ENCODE results near the gene MYT1. TPM values are rescaled to one million over a fixed set of nuclear protein-coding genes. Genes with fewer than 3 reads are reported as not detected.

Gene MYT1
- total and polyA plus RNA-seq, 2 of the 8 experiments (the other 6 are each of a cell fraction or from before 2014, with no cell fraction given): 0.63 to 2.0 TPM

DNA sequence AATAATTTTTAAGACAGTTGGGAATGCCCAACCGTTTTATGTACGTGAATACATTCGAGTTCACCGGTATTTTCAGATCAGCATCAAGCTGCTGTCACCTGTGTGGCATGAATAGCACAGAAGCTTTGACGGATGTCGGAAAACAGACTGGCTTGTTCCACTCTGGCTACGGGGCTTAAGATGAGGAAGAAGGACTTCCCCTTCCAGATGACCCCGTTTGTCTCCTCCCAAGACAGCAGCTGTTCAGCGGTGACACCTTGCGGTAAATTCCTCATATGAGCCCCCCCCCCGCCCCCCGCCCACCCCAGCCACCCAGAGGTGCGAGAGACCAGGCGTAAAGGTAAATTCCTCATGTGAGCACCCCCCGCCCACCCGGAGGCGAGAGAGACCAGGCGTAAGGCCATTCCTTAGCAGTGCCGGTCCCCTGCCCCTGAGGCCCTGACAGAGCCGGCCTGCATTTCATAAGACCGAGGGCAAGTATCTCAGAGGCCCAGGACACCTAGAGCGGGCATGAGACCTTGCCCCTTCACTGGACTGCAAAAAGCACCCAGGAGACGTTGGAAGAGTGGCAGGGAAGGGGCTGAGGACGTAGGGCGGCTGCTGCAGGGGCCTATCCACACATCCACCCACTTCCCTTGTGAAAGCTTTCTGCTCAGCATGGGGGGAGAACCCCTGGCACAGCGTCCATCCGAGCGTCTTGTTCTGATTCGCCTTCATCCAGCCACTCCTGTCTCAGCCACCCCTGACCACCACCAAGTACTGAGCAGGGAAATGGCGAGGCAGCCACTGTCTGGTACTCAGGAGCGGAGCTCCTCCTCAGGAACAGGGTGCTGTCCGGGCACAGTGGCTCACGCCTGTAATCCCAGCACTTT is 84.0 kb downstream of the MYT1 start:
- Histone ChIP-seq H2AK5ac (ENCODE audit: low read depth, low read length) (no peak overlapping the region), H3K18ac (ENCODE audit: extremely low read depth, low read length) (no peak overlapping the region), H4K8ac (ENCODE audit: extremely low read depth, insufficient read depth, low read length) (no peak overlapping the region), H3K27ac (ENCODE audit: low read depth, low read length) (no peak overlapping the region), H3K4ac (replicated peaks; ENCODE audit: insufficient read length, low read depth, low read length) (no peak overlapping the region), H2BK120ac (replicated peaks; ENCODE audit: low read depth, low read length) (no peak overlapping the region), H3K9ac (replicated peaks in 1 of 4; ENCODE audit: extremely low read depth in 1 of 4, low read depth in 3 of 4, low read length in 3 of 4) (no peak overlapping the region), H3K14ac (ENCODE audit: insufficient read length) (no peak overlapping the region), H2AFZ (ENCODE audit: low read length) (no peak overlapping the region), H3K9me3 (ENCODE audit: insufficient read depth in 2 of 2, low read depth in 1 of 2, low read length in 1 of 2) (no peaks in the 10 kb centered on the region), H3K36me3 (ENCODE audit: control insufficient read depth in 2 of 4, insufficient read depth in 4 of 4, low read length in 3 of 4) (no peaks in the 10 kb centered on the region), H3K23ac (ENCODE audit: insufficient read length) (no peak overlapping the region), H3K4me1 (replicated peaks in 1 of 4; ENCODE audit: control insufficient read depth in 3 of 4, insufficient read depth in 4 of 4, low read length in 3 of 4) (no peaks in the 10 kb centered on the region; a peak in 1 of 7 replicates), H4K91ac (replicated peaks; ENCODE audit: insufficient read length, low read length) (no peak overlapping the region), H3K79me2 (ENCODE audit: control insufficient read depth in 1 of 2, insufficient read depth in 2 of 2, low read length in 2 of 2) (no peaks in the 10 kb centered on the region), H3K56ac (replicated peaks; ENCODE audit: insufficient read length, low read depth, low read length) (no peak overlapping the region), H3K4me2 (ENCODE audit: insufficient read depth in 1 of 2, low read depth in 2 of 2, low read length in 2 of 2) (no peak overlapping the region), H3K23me2 (ENCODE audit: low read depth, low read length) (no peaks in the 10 kb centered on the region), H2BK20ac (ENCODE audit: low read length) (no peak overlapping the region), H3K79me1 (ENCODE audit: low read depth, low read length) (no peaks in the 10 kb centered on the region), H3K27me3 (replicated peaks in 1 of 4; ENCODE audit: control insufficient read depth in 3 of 4, extremely low read depth in 1 of 4, insufficient read depth in 3 of 4, low read length in 3 of 4) (no peaks in the 10 kb centered on the region; a peak in 1 of 7 replicates), H3K4me3 (ENCODE audit: extremely low read depth in 1 of 4, insufficient read depth in 2 of 4, low read depth in 3 of 4, low read length in 4 of 4) (no peak overlapping the region), H2BK12ac (ENCODE audit: low read depth, low read length) (no peak overlapping the region), H4K5ac (ENCODE audit: insufficient read length, low read depth, low read length) (no peak overlapping the region), H2BK15ac (ENCODE audit: low read length) (no peak overlapping the region), H2BK5ac (ENCODE audit: low read depth, low read length) (no peak overlapping the region), H4K20me1 (replicated peaks in 1 of 2; ENCODE audit: control insufficient read depth in 1 of 2, insufficient read depth in 2 of 2, low read length in 2 of 2) (no peaks in the 10 kb centered on the region)
- POLR2A ChIA-PET (ENCODE audit: partially characterized antibody): interaction anchor here (1.3 kb wide), 2 partner anchors 9 to 12 kb away, joined by 3 to 4 read pairs; no protein-coding TSS in a partner anchor
- no peak for TF ChIP-seq SRF (IDR thresholded peaks at IDR 0.05; ENCODE audit: low read depth, low read length)
- DNase-seq (ENCODE audit: low read depth in 1 of 2, low spot score in 2 of 2): no peak
- WGBS, 2 experiments (ENCODE audit: extremely low coverage in 1 of 2, insufficient coverage in 1 of 2, insufficient read length in 1 of 2, insufficient replicate concordance in 2 of 2, low coverage in 1 of 2, low lambda C conversion rate in 2 of 2, missing lambda C conversion rate in 1 of 2): 85% methylated on average over 27 of the region's 33 CpGs; no CpG with 5 or more reads in 1 of the 2 experiments
- FAIRE-seq: no peak
- CTCF ChIA-PET (ENCODE audit: partially characterized antibody): interaction anchor here (1.2 to 4.2 kb wide), 4 partner anchors 25 to 209 kb away, joined by 3 to 16 read pairs (median 4); no protein-coding TSS in a partner anchor

Data from H1 (cell line).